HG03103 (cell line): ENCODE results near the gene DAZAP1.

Experiments
- ATAC-seq: cut with Tn5 transposase; IDR thresholded peaks from one replicate; pipeline ENCODE4 v1.9.1; 2021; ENCODE audit warnings: low read depth; ENCODE audit not compliant: unreplicated experiment

Gene DAZAP1

DNA sequence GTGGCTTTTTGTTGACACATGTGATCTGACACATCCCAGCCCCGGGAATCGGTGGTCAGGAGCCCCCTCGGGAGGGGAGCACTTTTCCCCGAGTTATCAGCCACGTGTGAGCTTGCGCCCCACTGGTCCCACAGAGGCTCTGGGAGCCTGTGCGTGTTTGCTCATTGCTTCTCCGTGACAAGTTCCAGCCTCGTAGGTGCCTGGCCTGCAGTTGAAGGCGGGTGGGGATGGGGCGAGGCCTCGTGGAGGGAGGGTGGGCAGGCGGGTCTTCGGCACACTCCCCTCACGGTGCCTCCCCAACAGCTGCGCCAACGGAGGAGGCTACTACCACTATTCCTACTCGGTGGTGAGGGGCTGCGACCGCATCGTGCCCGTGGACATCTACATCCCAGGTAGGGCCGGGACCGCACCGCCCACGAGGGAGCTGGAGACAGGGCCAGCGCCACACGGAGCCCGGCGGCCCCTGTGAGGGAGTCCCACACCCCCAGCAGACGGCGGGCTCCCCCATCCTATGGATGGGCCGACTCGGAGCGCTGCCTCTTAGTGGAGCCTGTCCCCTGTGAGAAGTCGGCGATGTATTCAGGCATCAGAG is 14.4 kb upstream of the DAZAP1 start:
- ATAC-seq, result no peak

GRCh38 chr19:1393841-1394240 is 13.5 kb upstream of the DAZAP1 start:
- ATAC-seq, result no peak

DNA sequence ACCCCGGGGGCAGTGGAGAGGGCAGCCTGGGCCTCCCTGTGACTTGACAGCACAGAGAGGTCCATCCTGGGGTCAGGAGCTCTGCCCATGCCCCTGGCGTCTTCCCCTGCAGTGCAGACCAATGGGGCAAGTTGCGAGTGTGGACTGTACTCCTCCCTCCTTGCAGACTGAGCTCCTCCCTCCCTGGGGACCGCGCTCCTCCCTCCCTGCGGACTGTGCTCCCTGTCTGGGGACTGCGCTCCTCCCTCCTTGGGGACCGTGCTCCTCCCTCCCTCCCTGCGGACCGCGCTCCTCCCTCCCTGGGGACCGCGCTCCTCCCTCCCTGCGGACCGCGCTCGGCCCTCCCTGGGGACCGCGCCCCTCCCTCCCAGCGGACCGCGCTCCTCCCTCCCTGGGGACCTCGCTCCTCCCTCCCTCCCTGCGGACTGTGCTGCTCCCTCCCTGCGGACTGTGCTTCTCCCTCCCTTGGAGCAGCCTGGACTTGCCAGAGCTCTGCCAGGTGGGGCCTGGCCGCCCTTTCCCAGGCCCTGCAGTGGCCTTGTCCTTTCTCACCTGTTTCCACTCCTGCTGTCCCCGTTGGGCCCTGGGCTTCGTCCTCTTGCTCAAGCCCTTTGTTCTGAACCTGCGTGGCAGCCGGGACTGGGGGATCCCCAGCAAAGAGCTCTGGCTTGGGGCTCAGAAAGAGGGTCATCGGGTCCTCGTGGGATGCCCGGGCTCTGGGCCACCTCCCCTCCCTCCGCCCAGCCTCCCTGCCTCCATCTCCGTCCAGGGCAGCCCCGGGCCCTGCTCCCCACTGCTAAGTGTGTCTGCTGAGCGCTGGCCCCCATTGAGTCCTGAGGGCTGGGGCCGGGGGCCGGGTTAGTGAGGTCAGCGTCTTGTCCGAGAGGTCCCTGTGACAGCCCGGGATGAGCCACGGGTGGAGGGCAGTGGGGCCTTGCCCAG is 12.9 kb upstream of the DAZAP1 start:
- no peak for ATAC-seq

GRCh38 chr19:1395194-1396018 is 12.0 kb upstream of the DAZAP1 start:
- ATAC-seq, result no peak

GRCh38 chr19:1396019-1396767 is 11.2 kb upstream of the DAZAP1 start:
- no peak for ATAC-seq

DNA sequence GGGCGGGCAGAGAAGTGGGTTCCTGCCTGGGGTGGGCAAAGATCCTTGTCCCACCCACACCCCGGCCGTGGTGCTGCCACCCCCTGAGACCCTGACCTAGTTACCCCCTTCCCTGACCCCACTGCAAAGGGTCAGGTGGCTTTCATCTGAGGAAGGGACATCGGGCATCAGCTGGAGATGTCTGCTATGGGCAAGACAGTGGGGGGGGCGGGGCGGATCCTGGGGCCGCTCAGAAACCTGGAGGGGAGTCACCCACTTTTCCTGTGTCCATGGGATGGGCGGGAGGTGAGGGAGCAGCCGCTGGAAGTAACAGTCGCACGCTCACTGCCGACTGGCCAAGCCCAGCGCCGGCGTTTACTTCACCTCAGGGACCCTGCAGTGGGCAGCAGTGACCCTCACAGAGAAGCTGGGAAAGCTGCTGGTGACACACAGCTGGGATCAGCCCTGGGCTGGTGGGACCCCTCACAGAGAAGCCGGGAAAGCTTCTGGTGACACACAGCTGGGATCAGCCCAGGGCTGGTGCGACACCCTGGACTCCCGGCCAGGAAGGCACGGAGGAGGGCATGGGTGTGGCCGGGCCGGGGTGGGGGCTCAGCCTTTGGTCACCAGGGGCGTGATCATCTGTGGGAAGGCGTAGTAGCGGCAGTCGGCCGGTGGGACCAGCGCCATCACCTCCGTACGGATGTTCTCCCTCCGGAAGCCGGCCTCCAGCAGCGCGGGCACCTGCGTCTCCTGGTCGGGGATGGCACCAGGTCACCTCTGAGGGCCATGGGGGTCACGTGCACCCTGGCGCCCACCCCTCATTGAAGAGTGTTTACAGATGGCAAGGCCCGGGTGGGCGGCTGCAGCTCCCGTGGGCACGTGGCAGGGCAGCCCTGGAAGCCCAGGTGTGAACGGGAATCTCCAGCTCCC is 10.4 kb upstream of the DAZAP1 start:
- ATAC-seq, result no peak

- no peak for ATAC-seq
Measured at GRCh38 chr19:1397838-1398237, 9.5 kb upstream of the DAZAP1 start.

- ATAC-seq, result no peak
Measured at GRCh38 chr19:1399079-1399478, 8.3 kb upstream of the DAZAP1 start.

DNA sequence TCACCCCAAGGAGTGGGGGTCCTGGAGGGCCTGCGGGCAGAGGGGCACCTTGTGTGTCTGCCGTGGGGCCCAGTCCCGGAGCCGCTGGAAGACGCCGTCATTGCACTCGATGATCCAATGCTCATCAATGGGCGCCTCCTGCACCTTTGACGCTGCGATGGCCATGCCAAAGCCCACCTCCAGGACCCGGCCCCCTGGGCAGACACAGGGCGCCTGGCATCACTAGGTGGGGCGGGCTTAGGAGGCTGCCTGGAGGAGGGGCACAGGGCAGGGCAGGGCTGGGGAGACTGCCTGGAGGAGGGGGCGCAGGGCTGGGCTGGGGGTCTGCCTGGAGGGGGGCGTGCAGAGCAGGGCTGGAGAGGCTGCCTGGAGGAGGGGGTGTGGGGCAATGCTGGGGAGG is 7.6 kb upstream of the DAZAP1 start:
- no peak for ATAC-seq

- ATAC-seq, result no peak
Measured at GRCh38 chr19:1400281-1401137, 6.9 kb upstream of the DAZAP1 start.

- no peak for ATAC-seq
Measured at GRCh38 chr19:1401138-1401888, 6.1 kb upstream of the DAZAP1 start, which contains the start of gene GAMT. Gene GAMT (minus strand): TSS chr19:1401542. CDS start chr19:1401476, 66 bp downstream.

DNA sequence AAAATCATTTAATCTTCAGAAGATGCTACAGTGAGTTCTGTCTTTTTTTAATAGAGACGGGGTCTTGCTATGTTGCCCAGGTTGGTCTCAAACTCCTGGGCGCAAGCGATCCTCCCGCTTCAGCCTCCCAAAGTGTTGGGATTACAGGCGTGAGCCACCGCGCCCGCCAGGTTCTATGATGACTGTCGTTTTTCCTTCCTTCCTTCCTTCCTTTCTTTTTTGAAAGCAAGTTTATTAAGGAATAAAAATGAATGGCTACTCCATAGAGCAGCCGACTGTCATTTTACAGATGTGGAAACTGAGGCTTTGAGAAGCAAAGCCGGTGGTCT is 5.5 kb upstream of the DAZAP1 start:
- ATAC-seq, result no peak

DNA sequence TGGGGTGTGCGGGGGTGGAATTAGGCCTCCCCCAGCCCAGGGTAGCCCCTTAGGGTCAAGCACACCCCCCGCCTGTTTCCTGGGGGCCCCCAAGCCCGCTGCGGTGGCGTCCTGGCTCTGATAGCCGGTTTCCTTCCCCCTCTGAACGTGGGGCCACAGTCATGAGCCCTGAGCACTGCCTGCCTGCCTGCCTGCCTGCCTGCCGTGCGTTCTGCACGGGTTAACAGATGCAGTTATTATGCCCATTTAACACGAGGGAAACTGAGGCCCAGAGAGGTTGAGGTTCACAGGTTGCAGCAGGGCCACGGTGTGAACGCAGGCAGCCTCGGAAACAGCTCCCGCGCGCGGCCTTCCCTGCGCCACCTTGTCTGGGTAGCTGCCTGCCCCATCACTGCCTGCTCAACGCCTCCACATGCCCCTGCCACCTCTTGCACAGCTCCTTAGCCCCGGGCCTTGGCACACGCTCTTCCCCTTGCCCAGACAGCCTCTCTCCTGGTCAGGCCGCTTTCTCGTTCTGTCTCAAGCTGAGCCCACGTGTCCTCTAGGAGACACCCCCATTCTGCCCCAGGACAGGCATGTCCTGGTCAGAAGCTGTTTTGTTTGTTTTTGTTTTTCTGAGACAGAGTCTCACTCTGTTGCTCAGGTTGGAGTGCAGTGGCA is 4.8 kb upstream of the DAZAP1 start:
- ATAC-seq, result no peak

DNA sequence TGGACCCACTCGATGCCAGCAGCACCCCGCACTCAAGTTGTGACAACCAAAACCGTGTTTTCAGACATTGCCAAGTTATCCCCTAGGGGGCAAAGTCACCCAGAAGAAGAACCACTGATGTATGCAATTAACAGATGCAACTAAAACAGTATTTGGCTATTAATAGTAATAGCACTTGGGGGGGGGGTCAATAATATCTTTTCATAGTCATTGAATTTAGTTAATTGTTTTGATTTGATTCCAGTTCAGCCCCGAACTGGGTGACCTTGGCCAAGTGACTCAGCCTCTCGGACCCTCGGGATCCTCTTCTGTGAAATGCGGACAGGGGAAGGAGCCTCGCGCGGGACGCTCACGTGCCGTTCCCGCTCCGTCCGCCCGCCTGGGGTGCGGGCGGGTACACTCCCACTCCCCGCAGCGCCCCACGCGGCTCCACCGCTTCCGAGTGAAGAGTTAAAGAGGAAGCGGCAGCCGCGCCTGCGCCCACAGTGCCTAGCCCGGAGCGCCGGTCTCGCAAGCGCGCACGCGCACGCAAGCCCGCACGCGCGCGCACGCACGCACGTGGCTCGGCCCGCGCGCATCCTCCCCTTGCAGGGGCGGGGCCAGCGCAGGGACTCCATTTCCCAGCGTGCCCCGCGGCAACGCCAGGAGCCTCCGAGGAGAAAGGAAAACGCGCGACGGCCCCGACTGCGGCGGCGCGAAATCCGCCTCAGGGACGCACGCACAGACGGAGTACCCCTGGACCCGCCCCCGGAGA is 435 bp upstream of the DAZAP1 start:
- peak; percentile 64 for ATAC-seq

DNA sequence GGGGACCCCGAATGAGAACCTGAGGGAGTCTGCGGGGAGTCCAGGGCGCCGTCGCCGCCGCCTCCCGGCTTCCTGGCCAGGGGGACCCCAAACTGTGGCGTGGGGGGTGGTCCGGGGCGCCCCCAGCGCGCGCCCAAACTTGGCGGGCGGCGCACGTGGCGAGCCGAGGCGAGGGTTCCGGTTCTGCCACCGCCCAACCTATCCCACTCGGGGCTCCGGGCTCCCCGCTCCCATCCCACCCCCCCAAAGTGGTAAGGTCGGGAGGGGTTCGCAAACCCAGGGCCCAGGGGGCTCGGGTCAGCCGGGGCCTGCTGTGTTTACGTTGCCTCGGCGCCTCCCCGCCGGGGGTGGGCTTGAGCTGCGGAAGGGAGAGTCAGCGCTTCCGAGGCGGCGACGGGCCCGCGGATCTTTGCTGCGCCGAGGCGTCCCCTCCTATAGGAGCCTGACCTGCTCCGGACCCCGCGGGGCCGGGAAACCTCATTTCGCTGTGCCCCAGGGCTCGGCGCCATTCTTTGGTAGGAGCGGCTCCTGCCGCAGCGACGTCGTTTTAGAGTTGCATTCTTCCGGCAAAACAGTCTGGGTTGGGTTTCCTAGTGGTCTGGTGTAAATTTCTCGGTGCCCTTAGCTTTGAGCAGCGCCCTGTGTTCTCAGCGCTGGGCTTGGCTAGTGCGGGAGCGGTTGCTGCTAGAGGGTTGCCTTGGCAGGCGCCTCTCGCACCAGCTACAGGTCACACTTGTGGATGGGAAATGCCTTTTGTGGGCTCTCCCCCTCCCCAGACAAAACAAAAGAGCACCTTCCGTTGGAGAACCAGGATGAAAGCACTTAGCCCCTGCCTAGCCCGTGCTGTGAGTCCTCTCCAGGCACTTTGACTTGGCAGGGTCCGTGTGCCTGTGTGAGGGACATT is 1.2 kb downstream of the DAZAP1 start:
- ATAC-seq, result no peak
